HL-60 (cell line): Measurements from ENCODE around the gene CSNK1G2.

ENCODE experiments used
- CTCF ChIP-seq: IDR thresholded peaks from one replicate; pipeline ENCODE4 v1.5.1; 2011; ENCODE audit warnings: low read length, control low read depth, inconsistent platforms; ENCODE audit not compliant: insufficient read depth
- GABPA ChIP-seq: IDR thresholded peaks from 2 replicates; pipeline ENCODE4 v1.6.1; 2012; ENCODE audit warnings: low read depth
- POLR2AphosphoS5 ChIP-seq: IDR thresholded peaks from 2 replicates; pipeline ENCODE4 v1.6.1; 2012; ENCODE audit warnings: low read depth
- TF ChIP-seq, protein P1 (sequence below): IDR thresholded peaks from 2 replicates; pipeline ENCODE4 v1.6.1; 2012; ENCODE audit warnings: low read depth; ENCODE audit not compliant: insufficient replicate concordance

GRCh38 chr19:2014131-2014571, 73.2 kb downstream of the CSNK1G2 start:
- TF ChIP-seq CTCF (no peak), POLR2AphosphoS5 (no peak), GABPA (no peak)
- TF ChIP-seq, protein P1, sequence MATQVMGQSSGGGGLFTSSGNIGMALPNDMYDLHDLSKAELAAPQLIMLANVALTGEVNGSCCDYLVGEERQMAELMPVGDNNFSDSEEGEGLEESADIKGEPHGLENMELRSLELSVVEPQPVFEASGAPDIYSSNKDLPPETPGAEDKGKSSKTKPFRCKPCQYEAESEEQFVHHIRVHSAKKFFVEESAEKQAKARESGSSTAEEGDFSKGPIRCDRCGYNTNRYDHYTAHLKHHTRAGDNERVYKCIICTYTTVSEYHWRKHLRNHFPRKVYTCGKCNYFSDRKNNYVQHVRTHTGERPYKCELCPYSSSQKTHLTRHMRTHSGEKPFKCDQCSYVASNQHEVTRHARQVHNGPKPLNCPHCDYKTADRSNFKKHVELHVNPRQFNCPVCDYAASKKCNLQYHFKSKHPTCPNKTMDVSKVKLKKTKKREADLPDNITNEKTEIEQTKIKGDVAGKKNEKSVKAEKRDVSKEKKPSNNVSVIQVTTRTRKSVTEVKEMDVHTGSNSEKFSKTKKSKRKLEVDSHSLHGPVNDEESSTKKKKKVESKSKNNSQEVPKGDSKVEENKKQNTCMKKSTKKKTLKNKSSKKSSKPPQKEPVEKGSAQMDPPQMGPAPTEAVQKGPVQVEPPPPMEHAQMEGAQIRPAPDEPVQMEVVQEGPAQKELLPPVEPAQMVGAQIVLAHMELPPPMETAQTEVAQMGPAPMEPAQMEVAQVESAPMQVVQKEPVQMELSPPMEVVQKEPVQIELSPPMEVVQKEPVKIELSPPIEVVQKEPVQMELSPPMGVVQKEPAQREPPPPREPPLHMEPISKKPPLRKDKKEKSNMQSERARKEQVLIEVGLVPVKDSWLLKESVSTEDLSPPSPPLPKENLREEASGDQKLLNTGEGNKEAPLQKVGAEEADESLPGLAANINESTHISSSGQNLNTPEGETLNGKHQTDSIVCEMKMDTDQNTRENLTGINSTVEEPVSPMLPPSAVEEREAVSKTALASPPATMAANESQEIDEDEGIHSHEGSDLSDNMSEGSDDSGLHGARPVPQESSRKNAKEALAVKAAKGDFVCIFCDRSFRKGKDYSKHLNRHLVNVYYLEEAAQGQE: no peak
